Renal cortex interstitium (tissue), 11 donors: ENCODE data around the gene THSD7B. TPM values are rescaled to one million over a fixed set of nuclear protein-coding genes. Genes with fewer than 3 reads are reported as not detected.

Experiments used
- DNase-seq, 11 donors: peaks; one replicate each; pipeline ENCODE4 v3.0.0-alpha.2; 2013; ENCODE audit warnings: low read depth in 9 of 11, low spot score in 4 of 11; ENCODE audit errors: extremely low read depth in 1 of 11
- polyA plus RNA-seq, 3 donors: library from polyadenylated mRNA; unstranded; fragments of 120-200 nt; gene quantifications; one replicate each; pipeline ENCODE4 v1.2.1, GENCODE V29; 2013; ENCODE audit not compliant: insufficient read length in 3 of 3

THSD7B gene
- polyA plus RNA-seq, 3 donors: 2.5 to 5.6 (median 2.9) TPM

DNA sequence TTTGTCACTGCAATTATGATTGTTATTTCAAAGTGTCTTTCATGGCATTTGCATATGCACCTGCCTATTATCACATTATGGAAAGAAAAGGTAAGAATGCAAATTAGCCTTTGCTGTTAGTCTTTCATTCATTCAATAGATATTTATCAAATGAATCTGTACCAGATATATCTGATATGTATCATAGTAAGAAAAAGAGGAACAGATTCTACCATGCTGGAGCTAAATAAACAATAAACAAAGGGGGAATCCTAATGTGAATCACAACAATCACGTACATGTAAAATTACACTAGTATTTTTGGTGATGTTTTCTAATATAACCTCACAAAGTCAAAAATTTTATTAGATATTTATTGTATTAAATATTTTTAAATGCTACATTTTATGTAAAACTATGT, 446.4 kb downstream of the THSD7B start:
- DNase-seq: no peak

DNA sequence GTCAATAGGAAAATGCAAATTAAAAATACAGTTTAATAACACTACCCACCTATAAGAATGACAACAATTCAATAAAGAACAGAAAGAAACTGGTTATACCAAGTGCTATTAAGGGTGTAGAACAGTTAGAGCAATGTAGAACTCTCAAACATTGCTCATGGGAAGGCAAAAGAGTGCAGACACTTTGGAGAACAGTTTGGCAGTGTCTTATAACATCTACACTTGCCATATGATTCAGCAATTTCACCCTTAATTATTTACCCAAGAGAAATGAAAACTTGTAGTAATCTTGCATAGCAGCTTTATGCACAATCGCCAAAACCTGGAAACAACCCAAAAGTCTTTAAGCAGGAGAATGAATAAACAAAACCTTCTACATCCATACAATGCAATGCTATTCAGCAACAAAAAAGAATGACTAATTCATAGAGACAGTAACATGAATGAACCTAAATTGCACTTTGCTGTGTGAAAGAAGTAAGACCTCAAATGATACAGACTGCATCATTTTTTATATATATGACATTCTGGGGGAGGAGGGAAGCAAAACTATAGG, 455.2 kb downstream of the THSD7B start:
- no peak for DNase-seq

DNA sequence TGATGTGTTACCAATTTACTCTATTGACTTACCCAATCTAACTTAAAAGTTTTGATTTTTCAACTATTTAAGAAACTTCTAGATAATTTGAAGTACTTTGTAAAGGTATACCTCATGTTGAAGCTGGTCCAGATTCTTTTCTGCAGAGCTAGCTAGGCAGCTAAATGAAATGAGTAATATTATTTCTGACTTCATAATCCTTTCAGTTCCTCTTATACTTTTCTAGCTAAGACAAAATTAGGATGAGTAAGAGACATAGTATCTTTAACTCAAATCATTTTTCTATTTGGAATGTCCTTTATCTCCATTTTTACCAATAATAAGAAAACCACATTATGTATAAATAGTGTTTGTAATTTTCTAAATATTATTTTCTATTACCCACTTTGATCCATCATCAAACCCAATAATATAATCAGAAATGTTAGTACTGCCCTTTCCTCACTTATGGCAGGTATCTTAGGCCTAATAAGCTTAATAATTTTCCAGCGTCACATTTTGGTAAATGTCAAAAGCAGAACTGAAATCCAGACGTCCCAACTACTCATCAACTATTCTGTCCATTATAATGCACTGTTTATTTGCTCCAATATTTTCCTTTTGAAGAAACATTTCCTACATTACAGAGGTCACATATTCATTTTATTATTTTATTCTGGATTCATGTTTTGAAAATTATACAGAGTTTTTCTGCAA, 456.6 kb downstream of the THSD7B start:
- no peak for DNase-seq

DNA sequence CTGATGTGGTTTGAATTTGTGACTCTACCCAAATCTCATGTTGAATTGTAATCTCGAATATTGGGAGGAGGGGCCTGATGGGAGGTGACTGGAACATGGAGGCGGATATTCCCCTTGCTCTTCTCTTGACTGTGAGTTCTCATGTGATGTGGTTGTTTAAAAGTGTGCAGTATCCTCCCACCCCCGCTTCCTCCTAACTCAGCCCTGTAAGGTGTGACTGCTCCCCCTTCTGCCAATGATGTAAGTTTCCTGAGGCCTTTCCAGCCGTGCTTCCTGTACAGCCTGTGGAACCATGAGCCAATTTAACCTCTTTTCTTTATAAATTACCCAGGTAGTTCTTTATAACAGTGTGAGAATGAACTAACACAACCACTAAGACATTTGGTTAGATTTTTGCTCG, 458.4 kb downstream of the THSD7B start:
- no peak for DNase-seq

DNA sequence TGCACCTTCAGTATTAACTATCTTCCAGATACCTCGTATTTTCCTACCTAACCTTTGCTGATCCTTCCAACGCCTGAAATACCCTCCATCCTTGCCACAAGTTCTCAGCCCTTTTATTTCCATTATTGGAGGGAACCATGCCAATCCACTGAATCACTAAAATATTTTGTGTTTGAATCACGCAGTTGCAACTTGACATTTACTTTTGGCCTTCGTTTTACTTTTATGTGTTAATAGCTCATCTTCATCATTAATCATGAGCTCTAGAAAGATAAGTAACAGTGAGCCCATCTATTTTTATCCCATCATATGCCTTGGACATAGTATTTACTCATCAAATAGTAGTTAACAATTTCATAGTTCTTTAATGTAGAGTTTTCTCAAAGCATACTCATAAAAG, 463.2 kb downstream of the THSD7B start:
- no peak for DNase-seq

DNA sequence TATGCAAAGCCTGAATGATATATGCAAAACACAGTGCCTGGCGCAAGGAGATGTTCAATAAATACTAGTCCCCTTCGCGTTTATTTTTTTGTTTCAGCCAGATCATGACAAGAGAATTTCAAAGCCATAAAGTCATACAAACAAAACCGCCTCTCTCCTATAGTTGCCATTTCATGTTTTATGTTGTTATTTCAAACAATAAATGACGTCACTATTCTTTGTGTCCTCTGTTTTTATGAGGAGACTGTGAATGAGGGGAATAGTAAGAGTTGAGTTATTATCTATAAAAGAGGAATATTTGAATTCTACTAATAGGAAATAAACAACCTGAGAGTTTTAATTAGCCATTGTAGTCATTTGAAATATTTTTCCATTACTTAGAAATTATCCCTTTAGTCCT, 464.5 kb downstream of the THSD7B start:
- DNase-seq: no peak

DNA sequence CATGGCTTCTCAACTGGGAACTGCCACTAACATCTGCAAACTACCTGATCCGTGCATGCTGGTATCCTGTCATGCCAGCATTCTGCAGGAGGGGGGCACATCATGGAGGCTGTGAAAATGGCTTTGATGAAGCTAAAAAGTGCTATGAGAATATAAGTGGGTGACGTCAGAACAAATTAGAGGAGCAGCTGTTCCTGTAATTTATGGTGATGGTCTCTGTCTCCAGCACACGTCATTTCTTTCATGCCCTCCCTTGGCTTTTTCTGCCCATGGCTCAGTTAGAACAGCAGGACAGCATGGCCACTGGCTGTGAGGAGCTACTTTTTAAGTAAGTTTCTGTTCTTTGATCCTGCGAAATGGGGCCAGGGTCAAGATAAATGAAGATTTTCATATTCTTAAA, 466.3 kb downstream of the THSD7B start:
- no peak for DNase-seq

DNA sequence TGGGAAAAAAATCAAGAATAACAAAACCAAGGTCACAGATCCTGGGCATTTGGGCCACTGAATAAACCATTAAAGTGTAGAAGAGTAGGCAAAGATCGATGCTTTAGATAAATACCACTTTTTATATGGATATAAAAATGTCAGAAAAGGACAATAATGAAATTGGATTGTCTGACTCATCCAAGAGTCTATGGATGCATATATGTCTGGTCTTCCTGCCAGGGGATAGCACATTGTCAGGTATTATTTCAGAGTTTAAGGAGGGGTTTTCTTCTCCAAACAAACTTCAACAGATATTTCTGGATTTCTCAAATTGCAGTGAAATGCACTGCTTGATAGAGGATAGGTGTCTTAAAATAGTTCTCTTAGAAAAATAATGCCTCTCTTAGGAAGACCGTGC, 466.7 kb downstream of the THSD7B start:
- DNase-seq: no peak

DNA sequence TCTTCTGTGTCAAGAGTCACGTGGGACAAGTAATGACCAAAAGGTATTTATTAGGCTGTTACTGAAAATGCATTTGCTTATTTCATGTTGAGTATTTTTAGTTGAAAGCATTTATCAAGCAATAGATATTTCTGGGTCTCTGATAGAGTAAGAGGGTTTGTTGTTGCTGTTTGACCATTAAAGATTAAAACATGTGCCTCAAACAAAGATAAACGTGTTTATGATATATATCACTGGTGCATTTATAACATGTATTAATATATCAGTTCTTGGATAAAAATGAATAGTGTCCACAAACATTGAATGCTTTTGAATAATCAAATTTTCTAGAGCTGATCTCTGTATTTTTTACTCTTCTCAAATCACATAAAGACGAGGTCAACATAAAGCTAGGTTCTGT, 467.7 kb downstream of the THSD7B start:
- no peak for DNase-seq

DNA sequence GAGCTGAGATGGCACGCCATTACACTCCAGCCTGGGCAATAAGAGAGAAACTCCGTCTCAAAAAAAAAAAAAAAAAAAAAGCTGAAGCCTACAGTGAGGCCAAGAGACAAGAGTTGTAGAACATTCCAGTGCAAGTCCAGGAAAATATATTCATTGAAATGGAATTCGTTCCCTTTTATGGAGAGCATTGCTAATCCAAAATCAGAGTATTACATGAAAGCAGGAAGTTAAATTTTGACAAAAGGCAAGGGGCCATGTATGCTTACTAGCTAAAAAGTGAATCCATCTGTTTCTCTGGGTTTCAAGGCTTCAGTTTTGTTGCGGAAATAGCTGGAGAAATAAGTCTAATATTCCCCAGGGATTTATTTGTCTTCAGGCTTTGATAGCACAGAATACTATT, 471.7 kb downstream of the THSD7B start:
- DNase-seq: no peak

DNA sequence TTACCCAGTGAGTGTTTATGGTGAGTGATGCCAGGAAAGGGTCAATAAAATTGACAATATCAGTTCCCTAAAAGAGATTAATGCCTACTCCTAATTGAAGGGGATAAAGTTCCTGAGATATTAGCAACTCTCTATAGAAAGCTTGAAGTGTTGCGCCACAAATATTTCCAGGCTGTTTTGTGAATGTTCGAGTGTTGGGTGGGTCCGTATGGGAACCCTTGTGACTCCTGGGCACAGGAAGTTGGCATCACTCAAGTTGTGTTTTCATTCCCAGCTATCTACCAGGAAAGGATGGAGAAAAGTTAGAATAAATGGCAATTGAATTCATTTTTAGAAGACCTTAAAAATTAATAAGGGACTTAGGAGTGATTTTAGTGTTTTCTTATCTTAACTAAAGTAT, 472.7 kb downstream of the THSD7B start:
- DNase-seq: no peak

DNA sequence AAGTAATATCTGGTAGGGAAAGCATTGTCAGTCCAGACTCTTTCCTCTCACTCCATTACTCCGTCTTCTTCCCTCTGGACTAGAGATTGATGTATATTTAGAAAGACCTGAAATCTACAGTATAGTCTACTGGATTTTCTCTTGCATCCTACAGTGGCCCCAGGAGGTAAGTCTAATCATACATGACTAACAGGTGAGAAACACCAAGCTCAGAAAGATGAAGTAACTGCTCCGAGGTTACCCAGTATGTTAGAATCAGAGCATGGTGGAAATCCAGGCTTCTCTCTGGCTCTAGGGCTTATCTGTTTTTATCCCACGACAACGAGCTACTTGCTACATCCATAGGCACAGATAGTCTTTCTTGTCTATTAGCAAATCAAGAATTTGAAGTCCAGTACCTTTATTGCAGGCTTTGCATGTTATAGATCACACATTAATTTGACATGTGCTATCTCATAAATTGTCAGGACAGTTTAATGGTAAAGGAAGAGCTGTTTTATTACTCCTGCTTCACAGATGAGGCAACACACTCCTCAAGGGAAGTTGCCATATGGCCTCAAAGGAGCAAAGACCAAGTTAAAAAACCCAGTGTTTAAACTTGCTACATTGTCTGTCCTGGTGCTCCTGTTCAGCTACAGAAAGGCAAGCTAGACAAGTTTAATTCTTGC, 484.3 kb downstream of the THSD7B start:
- no peak for DNase-seq

DNA sequence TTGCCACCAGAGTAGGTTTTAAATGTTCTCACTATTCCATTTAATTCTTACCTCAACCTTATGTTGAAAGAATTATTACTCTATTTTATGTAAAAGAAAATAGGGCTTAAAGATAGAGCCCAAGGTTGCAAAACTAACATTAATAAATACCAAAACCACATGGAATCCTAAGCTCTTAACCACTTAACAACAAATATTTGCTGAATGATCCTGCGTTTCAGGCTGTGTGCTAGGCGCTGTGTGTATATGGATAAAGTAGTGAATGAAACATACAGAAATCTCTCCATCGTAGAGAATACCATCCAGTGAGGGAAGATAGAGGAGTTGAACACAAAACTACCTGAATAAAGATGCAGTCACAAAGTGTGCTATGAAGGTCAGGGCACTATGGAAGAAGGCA, 485.1 kb downstream of the THSD7B start:
- no peak for DNase-seq

DNA sequence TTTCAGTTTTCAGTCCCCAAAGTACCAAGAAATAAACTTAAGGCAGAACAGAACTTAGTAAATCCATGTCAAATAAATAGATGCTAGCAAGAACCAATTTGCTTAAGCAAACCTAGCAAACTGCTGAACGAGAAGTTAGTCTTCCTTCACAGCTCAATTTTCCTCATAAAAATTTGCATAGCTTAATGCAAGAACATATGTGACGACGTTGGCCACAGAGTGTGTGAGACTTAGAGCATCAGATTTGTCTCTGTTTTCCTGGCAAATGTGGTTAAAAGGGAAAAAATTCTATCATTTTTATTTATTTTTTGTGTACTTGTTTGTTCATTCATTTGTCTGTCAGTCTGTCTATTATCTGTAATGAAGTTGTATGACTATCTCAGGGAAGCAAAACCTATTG, 485.7 kb downstream of the THSD7B start:
- DNase-seq: no peak

DNA sequence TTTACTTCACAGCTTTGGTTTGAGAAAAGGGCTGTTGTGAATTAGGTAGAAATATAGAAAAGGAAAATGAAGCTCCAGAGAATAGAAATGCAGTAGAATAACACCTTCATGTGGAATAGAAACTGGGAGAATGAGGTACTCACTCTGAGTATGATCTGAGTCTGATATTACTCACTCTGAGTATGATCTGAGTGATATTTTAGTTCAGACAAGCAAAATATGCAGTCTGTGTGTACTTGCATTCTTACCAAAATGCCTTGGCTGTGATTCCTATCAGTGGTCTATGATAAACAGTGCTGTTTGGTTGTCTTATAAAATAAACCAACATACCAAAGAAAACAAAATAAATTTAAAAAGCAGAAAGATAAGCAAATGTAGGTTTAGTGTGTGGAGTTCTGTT, 487.6 kb downstream of the THSD7B start:
- no peak for DNase-seq

DNA sequence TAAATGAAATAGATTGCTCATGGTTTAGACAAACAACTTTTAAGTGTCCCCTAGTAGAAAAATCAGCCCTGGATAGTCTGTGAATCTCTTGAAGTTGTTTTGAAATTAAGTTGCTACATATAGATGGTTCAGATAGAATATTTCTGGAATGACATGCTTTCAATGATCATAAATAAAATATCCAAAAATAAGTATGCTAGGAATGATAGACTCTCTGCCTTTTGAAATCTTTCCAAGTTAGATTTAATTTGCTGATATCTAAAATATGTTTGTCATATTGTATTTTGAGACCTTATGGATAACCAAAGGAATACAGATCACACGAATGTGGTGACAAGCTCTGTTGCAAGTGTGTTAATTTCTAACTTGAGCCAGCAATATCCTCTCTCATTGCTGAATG, 488.7 kb downstream of the THSD7B start:
- DNase-seq: no peak

DNA sequence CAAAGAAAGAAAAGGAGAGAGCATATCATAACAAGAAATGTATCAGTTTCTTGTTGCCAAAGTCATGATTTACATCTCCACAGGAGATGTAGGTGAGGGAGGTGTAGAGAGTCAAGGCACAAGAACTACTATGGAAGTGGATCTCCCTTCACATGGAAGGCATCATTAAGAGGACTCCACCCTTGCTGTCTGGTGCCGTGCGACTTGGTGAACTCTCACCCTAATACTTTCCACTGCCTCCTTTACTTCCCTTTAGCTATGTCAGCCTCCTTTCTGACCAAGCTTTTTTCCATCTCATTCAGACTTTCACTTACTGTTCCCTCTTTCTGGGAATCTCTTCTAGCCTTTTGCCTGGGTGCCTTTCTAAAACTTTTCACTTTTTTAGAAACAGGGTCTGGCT, 490.0 kb downstream of the THSD7B start:
- no peak for DNase-seq

DNA sequence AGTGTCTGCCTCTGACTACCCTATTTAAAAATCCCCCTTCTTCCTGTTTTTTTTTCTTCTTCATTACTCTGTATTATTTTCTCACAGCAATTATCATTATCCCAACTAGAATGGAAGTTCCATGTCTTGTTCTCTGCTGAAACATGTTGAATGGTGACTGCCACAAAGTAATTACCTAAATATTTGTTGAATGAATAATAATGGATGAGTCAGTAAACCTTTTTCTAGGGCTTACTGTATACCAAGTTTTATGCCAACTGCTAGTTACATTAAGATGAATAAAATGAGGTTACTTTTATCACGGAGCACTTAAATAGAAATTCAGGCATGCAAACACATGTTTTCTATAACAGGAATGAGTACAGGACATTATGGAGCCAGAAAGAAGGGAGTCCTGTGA, 490.6 kb downstream of the THSD7B start:
- DNase-seq: no peak

DNA sequence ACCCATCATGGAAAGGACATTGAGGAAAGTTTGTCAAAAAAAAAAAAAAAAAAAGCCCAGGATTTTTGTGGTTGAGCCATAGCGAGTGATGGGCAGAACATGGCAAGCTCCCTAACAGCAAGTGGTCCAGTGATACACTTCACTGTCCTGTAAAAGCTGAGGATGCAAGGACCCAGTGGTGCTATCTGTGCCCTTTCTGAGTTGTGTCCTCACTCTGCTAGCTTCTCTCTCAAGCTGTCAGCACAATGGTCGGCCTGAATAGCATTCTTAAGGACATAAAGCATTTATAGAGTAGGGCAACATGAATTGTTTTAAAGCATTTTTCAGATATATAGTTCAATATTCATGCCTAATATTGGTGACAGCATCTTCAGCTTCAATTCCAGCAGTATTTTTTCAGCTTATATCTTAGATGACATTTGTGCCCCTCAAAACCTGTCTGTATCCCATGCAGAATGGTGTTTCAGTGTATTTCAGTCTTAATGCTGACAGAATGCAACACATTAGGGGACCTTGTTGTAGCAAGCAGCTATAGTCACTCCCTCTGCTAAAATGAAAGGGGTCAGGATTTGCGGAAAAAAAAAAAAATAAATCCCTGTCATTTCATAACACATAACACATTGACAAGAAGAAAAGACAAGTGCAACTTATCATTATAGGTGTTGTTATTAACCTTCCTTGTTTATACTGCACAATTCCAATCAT, 496.7 kb downstream of the THSD7B start:
- DNase-seq: no peak

DNA sequence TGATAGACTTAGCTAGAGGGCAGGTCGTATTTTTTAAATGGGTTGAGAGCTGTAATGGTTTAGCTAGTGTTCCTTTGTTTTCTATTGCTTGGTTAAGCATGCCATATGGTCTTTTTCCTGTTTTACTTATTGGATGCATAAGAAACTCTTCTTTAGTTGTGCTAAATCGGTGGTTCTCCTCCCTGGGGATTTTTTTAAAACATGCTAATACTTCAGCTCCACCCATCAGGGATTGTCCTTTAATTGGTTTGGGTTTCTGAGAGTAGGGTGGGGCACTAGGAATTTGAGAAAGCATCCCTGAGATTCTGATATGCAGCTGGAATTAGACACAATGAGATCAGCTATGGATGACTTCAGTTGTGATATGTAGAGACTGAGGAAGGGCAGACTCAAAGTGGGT, 497.2 kb downstream of the THSD7B start:
- no peak for DNase-seq
